H7 (cell line): ENCODE measurements around the gene SLC26A4. TPM values are rescaled to one million over a fixed set of nuclear protein-coding genes. Genes with fewer than 3 reads are reported as not detected.

Experiments used
- DNase-seq: peaks from one replicate; pipeline ENCODE4 v3.0.0; 2012
- H3K27me3 ChIP-seq: 2 replicates; pipeline ENCODE4 v1.6.0; 2011; ENCODE audit warnings: mild to moderate bottlenecking, low read length; ENCODE audit not compliant: control insufficient read depth, insufficient read depth
- H3K36me3 ChIP-seq: replicated peaks from 2 replicates; pipeline ENCODE4 v1.5.1; 2011; ENCODE audit warnings: low read length; ENCODE audit not compliant: control insufficient read depth, insufficient read depth
- H3K4me3 ChIP-seq: 2 replicates; pipeline ENCODE4 v1.5.1; 2011; ENCODE audit warnings: low read depth, mild to moderate bottlenecking, control low read depth, low read length, moderate library complexity; ENCODE audit not compliant: insufficient read depth
- total RNA-seq: library from RNA; depleted of rRNA; stranded (reverse); fragments of >200 nt; shearing (Covaris generic); gene quantifications from 2 replicates; pipeline ENCODE4 v1.2.3, GENCODE V29; 2014

SLC26A4 gene
- total RNA-seq, 1 experiment from 2014 or later: not detected

DNA sequence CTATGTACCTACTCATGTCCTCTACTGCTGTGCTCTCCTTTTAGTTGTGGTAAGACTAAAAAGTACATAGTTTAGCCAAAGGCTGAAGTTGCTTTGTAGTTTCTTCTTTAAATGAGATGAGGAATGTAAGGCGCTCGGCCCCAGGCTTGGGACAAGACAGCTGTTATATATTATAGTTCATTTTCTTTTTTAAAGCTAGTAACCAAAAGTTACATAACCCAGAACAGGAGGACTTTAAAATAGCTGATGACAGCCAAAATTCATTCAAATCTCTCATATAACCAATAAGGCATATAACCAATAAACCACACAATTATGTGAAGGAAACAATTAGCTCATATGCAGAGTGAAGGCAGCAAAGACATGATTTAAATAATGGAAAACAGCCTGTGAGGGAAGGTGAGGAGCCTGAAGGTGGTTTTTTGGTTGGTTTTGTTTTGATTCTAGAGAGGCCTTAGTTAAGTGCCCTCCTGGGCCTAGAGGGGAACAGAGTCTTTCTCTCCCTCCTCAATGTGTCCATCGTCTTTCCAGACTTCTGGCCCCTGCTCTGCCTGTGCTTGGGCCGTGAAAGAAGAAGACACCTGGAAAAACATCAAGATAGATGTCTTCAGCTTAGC lies 35.8 kb downstream of the SLC26A4 start:
- Histone ChIP-seq H3K36me3 (no peaks in the 10 kb centered on the region), H3K27me3 (no peaks in the 10 kb centered on the region), H3K4me3 (no peak overlapping the region)
- DNase-seq: no peak

DNA sequence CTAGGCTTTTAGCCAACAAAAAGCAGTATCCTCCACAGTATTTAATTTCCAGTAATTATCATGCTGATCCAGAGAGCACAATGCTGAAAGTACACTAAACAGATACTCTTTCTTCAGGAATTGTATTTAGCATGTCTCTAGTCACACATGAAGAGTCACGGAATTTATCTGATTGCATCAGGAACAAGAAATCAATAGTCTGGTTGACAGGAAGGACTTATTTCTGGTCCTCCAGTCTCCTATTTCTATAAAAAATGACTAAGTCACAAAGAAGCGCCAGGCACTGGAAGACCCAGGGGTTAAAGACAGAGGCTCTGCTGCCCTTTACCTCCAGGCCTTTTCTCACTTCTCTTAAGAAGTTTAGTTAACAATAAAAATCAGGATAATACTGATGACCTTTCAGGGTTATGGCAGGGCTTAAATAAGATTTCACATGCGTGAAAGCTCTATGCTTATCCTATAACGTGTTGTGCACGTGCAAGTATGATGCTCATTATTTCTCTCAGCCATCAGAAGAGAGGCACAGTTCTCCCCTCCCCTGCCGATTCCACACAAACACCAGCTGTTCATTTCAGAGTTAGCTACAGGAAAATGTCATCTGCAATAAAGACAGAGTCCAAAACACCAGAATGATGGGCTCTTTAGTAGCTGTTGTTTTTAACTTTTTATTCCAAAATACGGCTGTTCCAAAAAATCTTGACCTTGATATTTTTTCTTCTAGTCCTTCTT lies 36.9 kb downstream of the SLC26A4 start:
- Histone ChIP-seq H3K36me3 (no peaks in the 10 kb centered on the region), H3K4me3 (no peak overlapping the region)
- DNase-seq: no peak

GRCh38 chr7:107700570-107700969 lies 39.9 kb downstream of the SLC26A4 start:
- no peak overlapping the region for H3K4me3 ChIP-seq
- DNase-seq: no peak
- no peaks in the 10 kb centered on the region for H3K36me3 ChIP-seq
- no peaks in the 10 kb centered on the region for H3K27me3 ChIP-seq

More for the DNA sequence above, 36.9 kb downstream of the SLC26A4 start:
- no peaks in the 10 kb centered on the region for H3K27me3 ChIP-seq

DNA sequence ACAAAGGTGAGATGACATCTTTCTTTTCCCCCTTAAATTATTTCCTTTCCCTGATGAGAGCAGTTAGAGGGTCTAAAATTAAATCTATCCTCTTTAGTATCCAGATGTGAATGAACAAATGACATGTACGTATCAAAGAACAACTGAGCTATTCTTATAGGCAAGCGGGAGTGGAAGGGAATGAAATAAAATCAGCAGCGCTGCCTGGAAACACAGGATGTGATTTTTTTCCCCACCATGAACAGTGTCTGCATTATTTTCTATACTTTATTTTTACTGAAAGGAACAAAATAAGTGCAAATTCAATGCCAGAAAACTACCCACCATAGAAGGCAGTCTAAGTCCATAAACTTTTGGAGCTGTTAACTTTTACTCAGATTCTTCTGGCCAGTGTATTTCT lies 40.6 kb downstream of the SLC26A4 start:
- no peak for DNase-seq
- Histone ChIP-seq H3K4me3 (no peak overlapping the region), H3K27me3 (no peaks in the 10 kb centered on the region), H3K36me3 (no peaks in the 10 kb centered on the region)

DNA sequence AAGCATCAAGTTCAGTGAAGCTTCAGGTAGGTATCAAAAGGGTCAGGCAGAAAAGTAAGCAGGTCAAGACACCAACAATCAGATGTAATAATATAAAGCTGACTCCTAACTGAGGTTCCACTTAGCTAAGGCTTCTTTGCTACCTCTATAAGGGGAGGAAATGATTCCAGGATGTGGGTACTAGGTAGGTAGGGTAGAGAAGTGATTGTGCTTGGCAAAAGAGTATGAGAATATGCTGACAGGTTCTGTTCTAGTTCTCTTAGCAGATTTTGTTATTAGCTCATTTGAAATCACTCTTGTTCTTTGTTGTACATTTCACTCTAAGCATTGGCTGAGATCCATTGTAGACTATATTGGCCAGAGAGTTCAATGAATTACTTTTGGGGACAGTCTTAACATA lies 42.6 kb downstream of the SLC26A4 start:
- Histone ChIP-seq H3K36me3 (no peaks in the 10 kb centered on the region), H3K27me3 (no peaks in the 10 kb centered on the region), H3K4me3 (no peak overlapping the region)
- DNase-seq: no peak

DNA sequence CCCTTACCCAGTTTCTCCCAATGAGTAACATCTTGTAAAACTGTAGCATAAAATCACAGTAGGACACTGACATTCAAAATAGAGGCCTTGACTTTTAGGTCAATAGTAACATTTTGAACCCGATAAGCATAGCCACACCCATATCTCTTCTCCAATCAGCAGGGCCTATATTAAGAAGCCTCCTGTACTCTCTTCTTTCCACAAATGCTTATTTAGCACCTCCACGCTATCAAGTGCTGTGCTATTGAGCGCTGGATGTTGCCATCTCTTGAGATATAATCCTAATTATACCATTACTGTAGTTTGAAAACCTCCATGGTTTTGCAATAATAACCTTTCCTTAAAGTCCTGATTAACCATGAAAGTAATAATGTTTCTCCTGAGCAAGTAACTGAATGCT lies 43.2 kb downstream of the SLC26A4 start:
- no peak for DNase-seq
- Histone ChIP-seq H3K36me3 (no peaks in the 10 kb centered on the region), H3K27me3 (no peaks in the 10 kb centered on the region), H3K4me3 (no peak overlapping the region)

GRCh38 chr7:107708956-107709355 lies 48.3 kb downstream of the SLC26A4 start:
- no peaks in the 10 kb centered on the region for H3K36me3 ChIP-seq
- H3K27me3 ChIP-seq: no peaks in the 10 kb centered on the region
- DNase-seq: no peak
- no peak overlapping the region for H3K4me3 ChIP-seq

- H3K36me3 ChIP-seq: no peaks in the 10 kb centered on the region
- DNase-seq: no peak
- H3K27me3 ChIP-seq: no peaks in the 10 kb centered on the region
- H3K4me3 ChIP-seq: no peak overlapping the region
Observed at GRCh38 chr7:107711301-107711700, 50.7 kb downstream of the SLC26A4 start.

GRCh38 chr7:107712025-107712424 lies 51.4 kb downstream of the SLC26A4 start:
- Histone ChIP-seq H3K27me3 (no peaks in the 10 kb centered on the region), H3K36me3 (no peaks in the 10 kb centered on the region), H3K4me3 (no peak overlapping the region)
- DNase-seq: no peak

- Histone ChIP-seq H3K27me3 (no peaks in the 10 kb centered on the region), H3K4me3 (no peak overlapping the region), H3K36me3 (no peaks in the 10 kb centered on the region)
- DNase-seq: no peak
Observed at GRCh38 chr7:107712896-107713295, 52.3 kb downstream of the SLC26A4 start.

GRCh38 chr7:107715531-107715930 lies 54.9 kb downstream of the SLC26A4 start:
- H3K27me3 ChIP-seq: no peaks in the 10 kb centered on the region
- no peak for DNase-seq
- no peak overlapping the region for H3K4me3 ChIP-seq
- no peaks in the 10 kb centered on the region for H3K36me3 ChIP-seq

GRCh38 chr7:107718456-107719193 lies 58.0 kb downstream of the SLC26A4 start:
- H3K36me3 ChIP-seq: no peaks in the 10 kb centered on the region
- no peak for DNase-seq
- no peak overlapping the region for H3K4me3 ChIP-seq
- no peaks in the 10 kb centered on the region for H3K27me3 ChIP-seq

DNA sequence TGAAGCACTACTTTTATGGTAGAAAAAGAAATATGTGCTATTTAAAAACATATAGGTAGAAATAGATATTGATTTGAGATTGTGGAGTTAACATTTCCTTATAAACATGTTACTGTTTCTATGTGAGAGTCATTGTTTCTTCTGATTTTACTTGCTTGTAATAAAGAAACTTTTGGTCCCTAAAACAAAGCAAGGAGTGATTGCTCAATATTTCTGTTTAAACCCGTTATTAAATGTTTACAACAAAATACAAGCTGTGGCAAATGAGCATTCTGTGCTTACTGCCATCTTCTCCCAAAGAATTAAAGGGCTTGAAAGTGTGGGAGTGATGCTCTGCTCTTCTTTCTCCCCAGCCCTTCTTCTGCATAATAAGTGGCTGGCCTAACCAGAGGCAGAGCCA lies 60.7 kb downstream of the SLC26A4 start:
- DNase-seq: no peak
- H3K4me3 ChIP-seq: no peak overlapping the region
- H3K36me3 ChIP-seq: no peaks in the 10 kb centered on the region
- H3K27me3 ChIP-seq: no peaks in the 10 kb centered on the region

- H3K36me3 ChIP-seq: no peaks in the 10 kb centered on the region
Observed at GRCh38 chr7:107723255-107723654, 62.6 kb downstream of the SLC26A4 start.

DNA sequence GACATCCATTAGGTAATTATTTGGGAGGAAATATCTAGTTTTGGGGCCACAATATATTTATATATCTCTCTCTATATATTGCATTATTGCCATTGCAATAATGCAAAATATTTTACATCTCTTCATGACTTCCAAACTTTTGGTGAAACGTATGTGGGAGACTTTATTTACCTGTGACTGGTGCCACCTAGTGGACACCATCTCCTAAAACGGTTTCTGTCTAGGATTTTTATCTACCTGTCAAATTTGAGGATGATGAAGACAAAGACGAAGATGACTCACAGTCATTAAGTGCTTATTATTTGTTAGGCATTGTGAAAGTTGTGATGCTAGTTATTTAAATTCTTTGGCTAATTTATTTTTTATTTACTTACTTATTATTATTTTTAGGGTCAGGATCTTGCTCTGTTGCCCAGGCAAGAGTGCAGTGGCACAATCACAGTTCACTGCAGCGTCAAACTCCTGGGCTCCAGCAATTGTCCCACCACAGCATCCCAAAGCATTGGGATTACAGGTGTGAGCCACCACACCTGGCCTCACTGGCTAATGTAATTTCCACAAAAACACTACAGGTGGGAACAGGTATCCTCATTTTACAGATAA lies 64.6 kb downstream of the SLC26A4 start:
- Histone ChIP-seq H3K36me3 (no peaks in the 10 kb centered on the region), H3K27me3 (no peaks in the 10 kb centered on the region), H3K4me3 (no peak overlapping the region)
- peak; percentile 61 for DNase-seq

More at GRCh38 chr7:107723255-107723654, 62.6 kb downstream of the SLC26A4 start:
- no peak for DNase-seq
- Histone ChIP-seq H3K27me3 (no peaks in the 10 kb centered on the region), H3K4me3 (no peak overlapping the region)
